ENCODE measurements around the gene DPP7. TPM values are rescaled to one million over a fixed set of nuclear protein-coding genes. Genes with fewer than 3 reads are reported as not detected.
A peak's percentile ranks its signal among the peaks of the same experiment; 100 is the strongest.

The DPP7 gene
- total and polyA plus RNA-seq, 3 donors from 2014 or later, result 207 to 242 (median 215) TPM

GRCh38 chr9:137129456-137130175 lies 15.1 kb upstream of the DPP7 start:
- WGBS, 2 donors, result 0 to 2% methylated on average over 8 to 71 of the region's 86 CpGs
- H3K36me3 ChIP-seq (ENCODE audit: low read depth, missing control alignments), result no peaks in the 10 kb centered on the region
- H3K27me3 ChIP-seq, result no peaks in the 10 kb centered on the region
- peak overlapping the region; percentile 65 to 77 for H3K27ac ChIP-seq
- peaks cover 19% of the 10 kb centered on the region for H3K4me1 ChIP-seq
- peak overlapping the region; percentile 72 to 84 for H3K4me3 ChIP-seq
- H3K9me3 ChIP-seq, result no peaks in the 10 kb centered on the region
- TF ChIP-seq POLR2A (IDR thresholded peaks at IDR 0.05) (no peak), CTCF (IDR thresholded peaks at IDR 0.05) (no peak)
- intact Hi-C loops (cut with DNase I; ENCODE audit: low total_unique reads), result no loop called here
- peak; percentile 93 for DNase-seq

- DNase-seq, result peak; percentile 51
- intact Hi-C loops (cut with DNase I; ENCODE audit: low total_unique reads), result no loop called here
- peaks cover 19% of the 10 kb centered on the region for H3K4me1 ChIP-seq
Observed at GRCh38 chr9:137128862-137129455, 14.4 kb upstream of the DPP7 start.

GRCh38 chr9:137128158-137128861 lies 13.8 kb upstream of the DPP7 start:
- H3K27ac ChIP-seq, result peak overlapping the region in 1 of 2 donors; percentile 45
- no peak for DNase-seq
- H3K36me3 ChIP-seq (ENCODE audit: low read depth, missing control alignments), result no peaks in the 10 kb centered on the region
- H3K9me3 ChIP-seq, result no peaks in the 10 kb centered on the region
- peaks cover 19% of the 10 kb centered on the region for H3K4me1 ChIP-seq
- H3K4me3 ChIP-seq, result peak overlapping the region; percentile 72 to 84
- 50 to 53% methylated on average over 19 of the region's 19 CpGs for WGBS, 2 donors
- intact Hi-C loops (cut with DNase I; ENCODE audit: low total_unique reads), result no loop called here
- H3K27me3 ChIP-seq, result no peaks in the 10 kb centered on the region
- no peak for TF ChIP-seq POLR2A (IDR thresholded peaks at IDR 0.05)
- TF ChIP-seq CTCF (IDR thresholded peaks at IDR 0.05), result no peak

More at GRCh38 chr9:137128862-137129455, 14.4 kb upstream of the DPP7 start:
- Histone ChIP-seq H3K27ac (peak overlapping the region; percentile 65 to 77), H3K36me3 (ENCODE audit: low read depth, missing control alignments) (no peaks in the 10 kb centered on the region), H3K27me3 (no peaks in the 10 kb centered on the region), H3K9me3 (no peaks in the 10 kb centered on the region), H3K4me3 (peak overlapping the region; percentile 72 to 84)
- TF ChIP-seq CTCF (IDR thresholded peaks at IDR 0.05) (no peak), POLR2A (IDR thresholded peaks at IDR 0.05) (no peak)
- 28 to 29% methylated on average over 19 to 31 of the region's 37 CpGs for WGBS, 2 donors

GRCh38 chr9:137127301-137128157 lies 13.0 kb upstream of the DPP7 start:
- H3K27me3 ChIP-seq, result no peaks in the 10 kb centered on the region
- peaks cover 19% of the 10 kb centered on the region for H3K4me1 ChIP-seq
- no peaks in the 10 kb centered on the region for H3K9me3 ChIP-seq
- peak overlapping the region in 1 of 2 donors; percentile 45 for H3K27ac ChIP-seq
- intact Hi-C loops (cut with DNase I; ENCODE audit: low total_unique reads), result no loop called here
- peak overlapping the region in 1 of 2 donors; percentile 72 for H3K4me3 ChIP-seq
- WGBS, 2 donors, result 14 to 24% methylated on average over 24 of the region's 24 CpGs
- DNase-seq, result peak; percentile 49
- no peak for TF ChIP-seq POLR2A (IDR thresholded peaks at IDR 0.05)
- no peak for TF ChIP-seq CTCF (IDR thresholded peaks at IDR 0.05)
- H3K36me3 ChIP-seq (ENCODE audit: low read depth, missing control alignments), result no peaks in the 10 kb centered on the region
